Skeletal muscle satellite cell (primary cell): Measurements from ENCODE around the gene SPIN1.

Experiments used
- H3K27me3 ChIP-seq: 2 replicates; pipeline ENCODE4 v1.7.0; 2013; ENCODE audit warnings: low read length; ENCODE audit not compliant: control insufficient read depth, insufficient read depth
- H3K36me3 ChIP-seq: 2 replicates; pipeline ENCODE4 v1.7.0; 2013; ENCODE audit warnings: mild to moderate bottlenecking, control low read depth, low read length; ENCODE audit not compliant: insufficient read depth
- H3K4me1 ChIP-seq: 2 replicates; pipeline ENCODE4 v1.7.0; 2013; ENCODE audit warnings: low read length; ENCODE audit not compliant: control insufficient read depth, insufficient read depth
- H3K4me2 ChIP-seq: 2 replicates; pipeline ENCODE4 v1.7.0; 2013; ENCODE audit warnings: mild to moderate bottlenecking, low read length
- H3K4me3 ChIP-seq: 2 replicates; pipeline ENCODE4 v1.7.0; 2013; ENCODE audit warnings: low read length
- H3K9ac ChIP-seq: 2 replicates; pipeline ENCODE4 v1.7.0; 2013; ENCODE audit warnings: mild to moderate bottlenecking, low read depth, low read length, moderate library complexity
- H3K9me3 ChIP-seq: replicated peaks from 2 replicates; pipeline ENCODE4 v1.7.0; 2013; ENCODE audit warnings: mild to moderate bottlenecking, control low read depth, low read length

The SPIN1 gene

GRCh38 chr9:88388886-88389605, 802 bp downstream of the SPIN1 start:
- H3K4me1 ChIP-seq = peaks cover 27% of the 10 kb centered on the region
- peak overlapping the region; percentile 75 for H3K4me2 ChIP-seq
- H3K4me3 ChIP-seq = peak overlapping the region; percentile 89
- peak overlapping the region; percentile 88 for H3K9ac ChIP-seq
- no peaks in the 10 kb centered on the region for H3K9me3 ChIP-seq
- H3K36me3 ChIP-seq = no peaks in the 10 kb centered on the region
- no peaks in the 10 kb centered on the region for H3K27me3 ChIP-seq

GRCh38 chr9:88390371-88390990, 2.2 kb downstream of the SPIN1 start:
- Histone ChIP-seq H3K9ac (peak overlapping the region; percentile 88), H3K4me1 (peaks cover 29% of the 10 kb centered on the region), H3K4me2 (peak overlapping the region; percentile 75), H3K27me3 (no peaks in the 10 kb centered on the region), H3K36me3 (no peaks in the 10 kb centered on the region), H3K9me3 (no peaks in the 10 kb centered on the region), H3K4me3 (peak overlapping the region; percentile 89)

GRCh38 chr9:88391236-88391635, 3.0 kb downstream of the SPIN1 start:
- Histone ChIP-seq H3K36me3 (no peaks in the 10 kb centered on the region), H3K9me3 (no peaks in the 10 kb centered on the region), H3K27me3 (no peaks in the 10 kb centered on the region), H3K4me1 (peaks cover 29% of the 10 kb centered on the region), H3K4me3 (no peak overlapping the region), H3K4me2 (peak overlapping the region; percentile 75), H3K9ac (no peak overlapping the region)

GRCh38 chr9:88391921-88392320, 3.7 kb downstream of the SPIN1 start:
- Histone ChIP-seq H3K9me3 (no peaks in the 10 kb centered on the region), H3K4me1 (peaks cover 34% of the 10 kb centered on the region), H3K27me3 (no peaks in the 10 kb centered on the region), H3K9ac (no peak overlapping the region), H3K4me3 (no peak overlapping the region), H3K36me3 (no peaks in the 10 kb centered on the region), H3K4me2 (no peak overlapping the region)

- H3K27me3 ChIP-seq = no peaks in the 10 kb centered on the region
- H3K9me3 ChIP-seq = no peaks in the 10 kb centered on the region
- no peak overlapping the region for H3K4me3 ChIP-seq
- H3K9ac ChIP-seq = no peak overlapping the region
- peaks cover 36% of the 10 kb centered on the region for H3K4me1 ChIP-seq
- H3K36me3 ChIP-seq = no peaks in the 10 kb centered on the region
- H3K4me2 ChIP-seq = no peak overlapping the region
Observed at GRCh38 chr9:88392549-88392948, 4.3 kb downstream of the SPIN1 start.

GRCh38 chr9:88396836-88397577, 8.8 kb downstream of the SPIN1 start:
- no peak overlapping the region for H3K4me2 ChIP-seq
- H3K4me3 ChIP-seq = no peak overlapping the region
- no peaks in the 10 kb centered on the region for H3K36me3 ChIP-seq
- no peaks in the 10 kb centered on the region for H3K9me3 ChIP-seq
- no peaks in the 10 kb centered on the region for H3K27me3 ChIP-seq
- H3K4me1 ChIP-seq = peaks cover 37% of the 10 kb centered on the region
- no peak overlapping the region for H3K9ac ChIP-seq

GRCh38 chr9:88398016-88398415, 9.8 kb downstream of the SPIN1 start:
- H3K4me3 ChIP-seq = no peak overlapping the region
- no peaks in the 10 kb centered on the region for H3K9me3 ChIP-seq
- no peaks in the 10 kb centered on the region for H3K27me3 ChIP-seq
- H3K9ac ChIP-seq = no peak overlapping the region
- peaks cover 37% of the 10 kb centered on the region for H3K4me1 ChIP-seq
- H3K36me3 ChIP-seq = no peaks in the 10 kb centered on the region
- H3K4me2 ChIP-seq = no peak overlapping the region

GRCh38 chr9:88399966-88400365, 11.7 kb downstream of the SPIN1 start:
- Histone ChIP-seq H3K4me1 (peaks cover 32% of the 10 kb centered on the region), H3K4me2 (peak overlapping the region; percentile 38), H3K27me3 (no peaks in the 10 kb centered on the region), H3K9me3 (no peaks in the 10 kb centered on the region), H3K9ac (no peak overlapping the region), H3K4me3 (no peak overlapping the region), H3K36me3 (no peaks in the 10 kb centered on the region)

GRCh38 chr9:88403340-88403739, 15.1 kb downstream of the SPIN1 start:
- H3K9me3 ChIP-seq = no peaks in the 10 kb centered on the region
- H3K9ac ChIP-seq = no peak overlapping the region

GRCh38 chr9:88406051-88406450, 17.8 kb downstream of the SPIN1 start:
- no peaks in the 10 kb centered on the region for H3K4me1 ChIP-seq
- H3K4me2 ChIP-seq = no peak overlapping the region
- H3K27me3 ChIP-seq = no peaks in the 10 kb centered on the region
- H3K9ac ChIP-seq = no peak overlapping the region
- H3K36me3 ChIP-seq = no peaks in the 10 kb centered on the region
- no peaks in the 10 kb centered on the region for H3K9me3 ChIP-seq
- no peak overlapping the region for H3K4me3 ChIP-seq

More at GRCh38 chr9:88403340-88403739, 15.1 kb downstream of the SPIN1 start:
- Histone ChIP-seq H3K4me1 (peaks cover 15% of the 10 kb centered on the region), H3K27me3 (no peaks in the 10 kb centered on the region), H3K4me3 (no peak overlapping the region), H3K36me3 (no peaks in the 10 kb centered on the region), H3K4me2 (no peak overlapping the region)

GRCh38 chr9:88411471-88411870, 23.2 kb downstream of the SPIN1 start:
- no peaks in the 10 kb centered on the region for H3K36me3 ChIP-seq
- H3K27me3 ChIP-seq = no peaks in the 10 kb centered on the region
- no peak overlapping the region for H3K9ac ChIP-seq

More at GRCh38 chr9:88411471-88411870, 23.2 kb downstream of the SPIN1 start:
- H3K4me2 ChIP-seq = no peak overlapping the region
- H3K4me1 ChIP-seq = no peaks in the 10 kb centered on the region
- no peak overlapping the region for H3K4me3 ChIP-seq
- H3K9me3 ChIP-seq = peaks cover 4% of the 10 kb centered on the region
